ENCODE data around the gene TYW1B.
"Not testable (repeated sequence)": the region's sequence is repeated elsewhere in the genome, so short reads cannot be mapped to it uniquely, and the experiment has no call there.

The TYW1B gene

GRCh38 chr7:72640740-72641139 lies 187.3 kb downstream of the TYW1B start:
- H3K27me3 ChIP-seq (ENCODE audit: control insufficient read depth in 1 of 2, insufficient read depth in 1 of 2, low read length in 2 of 2); H2BK15ac ChIP-seq (ENCODE audit: low read depth, poor library complexity, severe bottlenecking); H3K27ac ChIP-seq (ENCODE audit: low read length, poor library complexity, severe bottlenecking); H3K4me3 ChIP-seq (ENCODE audit: insufficient read depth in 1 of 2, low read depth in 1 of 2, low read length in 2 of 2); H3K23ac ChIP-seq (ENCODE audit: low read length in 2 of 2); H3K79me1 ChIP-seq (replicated peaks; ENCODE audit: low read length, poor library complexity, severe bottlenecking); DNase-seq; H4K8ac ChIP-seq (ENCODE audit: low read length); H3K4me1 ChIP-seq (ENCODE audit: control insufficient read depth, insufficient read depth, low read depth, low read length); H3K4me2 ChIP-seq (ENCODE audit: low read length, poor library complexity, severe bottlenecking); H3K14ac ChIP-seq (ENCODE audit: low read length in 2 of 2); H2BK120ac ChIP-seq (ENCODE audit: low read depth, low read length); H2AK5ac ChIP-seq (ENCODE audit: low read length, severe bottlenecking); H4K91ac ChIP-seq (ENCODE audit: low read length); H3K9me3 ChIP-seq (ENCODE audit: control insufficient read depth, low read length); H3K9ac ChIP-seq (ENCODE audit: low read length); H2BK5ac ChIP-seq (ENCODE audit: low read depth, low read length, poor library complexity, severe bottlenecking); H3K36me3 ChIP-seq (ENCODE audit: control insufficient read depth in 1 of 2, insufficient read depth in 2 of 2, low read depth in 1 of 2, low read length in 2 of 2); H2AFZ ChIP-seq (ENCODE audit: low read depth, low read length); H2BK12ac ChIP-seq (ENCODE audit: low read length in 2 of 2); H3K18ac ChIP-seq (ENCODE audit: low read depth in 1 of 2, low read length in 2 of 2); H3K4ac ChIP-seq (ENCODE audit: low read depth in 1 of 2, low read length in 2 of 2): not testable (repeated sequence)
- 100% methylated on average over 1 of the region's 2 CpGs for WGBS

DNA sequence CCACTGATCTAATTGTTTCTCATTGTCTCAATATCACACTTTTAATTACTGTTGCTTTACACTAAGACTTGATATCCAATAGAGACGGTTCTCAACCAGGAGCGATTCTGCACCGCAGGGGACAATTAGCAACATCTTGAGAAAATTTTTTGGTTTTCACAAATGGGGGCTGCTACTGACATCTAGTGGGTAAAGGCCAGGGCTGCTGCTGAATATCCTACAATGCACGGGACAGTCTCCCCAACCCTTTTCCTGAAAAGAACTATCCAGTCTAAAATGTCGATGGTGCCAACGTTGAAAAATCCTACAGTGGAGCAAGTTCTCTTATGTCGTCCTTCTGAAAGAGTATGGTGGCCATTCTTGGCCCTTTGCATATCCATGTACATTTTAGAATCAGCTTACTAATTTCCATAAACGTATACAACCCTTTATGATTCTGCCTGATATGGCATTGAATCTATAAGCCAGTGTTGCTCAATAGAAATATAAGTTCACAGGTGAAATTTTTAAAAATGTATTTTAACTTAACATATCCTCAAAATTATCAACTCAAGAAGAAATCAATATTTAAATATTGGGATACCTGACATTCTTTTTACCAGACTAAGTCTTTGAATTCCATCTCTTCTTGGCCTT lies 192.6 kb downstream of the TYW1B start:
- H2BK120ac ChIP-seq (ENCODE audit: low read depth, low read length); H3K4me2 ChIP-seq (ENCODE audit: low read length, poor library complexity, severe bottlenecking); DNase-seq; H4K91ac ChIP-seq (ENCODE audit: low read length); H3K4me3 ChIP-seq (ENCODE audit: insufficient read depth in 1 of 2, low read depth in 1 of 2, low read length in 2 of 2); H4K8ac ChIP-seq (ENCODE audit: low read length); H3K14ac ChIP-seq (ENCODE audit: low read length in 2 of 2); H3K18ac ChIP-seq (ENCODE audit: low read depth in 1 of 2, low read length in 2 of 2); H2BK12ac ChIP-seq (ENCODE audit: low read length in 2 of 2); H3K27ac ChIP-seq (ENCODE audit: low read length, poor library complexity, severe bottlenecking); H2AFZ ChIP-seq (ENCODE audit: low read depth, low read length); H2AK5ac ChIP-seq (ENCODE audit: low read length, severe bottlenecking); H3K79me1 ChIP-seq (replicated peaks; ENCODE audit: low read length, poor library complexity, severe bottlenecking); H3K23ac ChIP-seq (ENCODE audit: low read length in 2 of 2); H3K4me1 ChIP-seq (ENCODE audit: control insufficient read depth, insufficient read depth, low read depth, low read length); H3K27me3 ChIP-seq (ENCODE audit: control insufficient read depth in 1 of 2, insufficient read depth in 1 of 2, low read length in 2 of 2); H3K36me3 ChIP-seq (ENCODE audit: control insufficient read depth in 1 of 2, insufficient read depth in 2 of 2, low read depth in 1 of 2, low read length in 2 of 2); H3K9me3 ChIP-seq (ENCODE audit: control insufficient read depth, low read length); H2BK5ac ChIP-seq (ENCODE audit: low read depth, low read length, poor library complexity, severe bottlenecking); H3K9ac ChIP-seq (ENCODE audit: low read length); H3K4ac ChIP-seq (ENCODE audit: low read depth in 1 of 2, low read length in 2 of 2); H2BK15ac ChIP-seq (ENCODE audit: low read depth, poor library complexity, severe bottlenecking): not testable (repeated sequence)
- 0% methylated on average over 3 of the region's 8 CpGs for WGBS

- not testable (repeated sequence) for H3K9me3 ChIP-seq (ENCODE audit: control insufficient read depth, low read length); H3K27me3 ChIP-seq (ENCODE audit: control insufficient read depth in 1 of 2, insufficient read depth in 1 of 2, low read length in 2 of 2); H3K4me3 ChIP-seq (ENCODE audit: insufficient read depth in 1 of 2, low read depth in 1 of 2, low read length in 2 of 2); H3K23ac ChIP-seq (ENCODE audit: low read length in 2 of 2); H2AFZ ChIP-seq (ENCODE audit: low read depth, low read length); H3K4ac ChIP-seq (ENCODE audit: low read depth in 1 of 2, low read length in 2 of 2); DNase-seq; H4K91ac ChIP-seq (ENCODE audit: low read length); H3K4me1 ChIP-seq (ENCODE audit: control insufficient read depth, insufficient read depth, low read depth, low read length); H2BK15ac ChIP-seq (ENCODE audit: low read depth, poor library complexity, severe bottlenecking); H4K8ac ChIP-seq (ENCODE audit: low read length); H2AK5ac ChIP-seq (ENCODE audit: low read length, severe bottlenecking); H2BK5ac ChIP-seq (ENCODE audit: low read depth, low read length, poor library complexity, severe bottlenecking); H3K36me3 ChIP-seq (ENCODE audit: control insufficient read depth in 1 of 2, insufficient read depth in 2 of 2, low read depth in 1 of 2, low read length in 2 of 2); H3K79me1 ChIP-seq (replicated peaks; ENCODE audit: low read length, poor library complexity, severe bottlenecking); H2BK120ac ChIP-seq (ENCODE audit: low read depth, low read length); H3K9ac ChIP-seq (ENCODE audit: low read length); H3K14ac ChIP-seq (ENCODE audit: low read length in 2 of 2); H3K18ac ChIP-seq (ENCODE audit: low read depth in 1 of 2, low read length in 2 of 2); H3K27ac ChIP-seq (ENCODE audit: low read length, poor library complexity, severe bottlenecking); H2BK12ac ChIP-seq (ENCODE audit: low read length in 2 of 2); H3K4me2 ChIP-seq (ENCODE audit: low read length, poor library complexity, severe bottlenecking)
- WGBS, result no CpG with 5 or more reads among the region's 1 CpG
Observed at GRCh38 chr7:72632765-72633292, 195.2 kb downstream of the TYW1B start.

GRCh38 chr7:72628375-72628774 lies 199.6 kb downstream of the TYW1B start:
- H3K9ac ChIP-seq (ENCODE audit: low read length); H4K91ac ChIP-seq (ENCODE audit: low read length); H3K27ac ChIP-seq (ENCODE audit: low read length, poor library complexity, severe bottlenecking); H3K4me3 ChIP-seq (ENCODE audit: insufficient read depth in 1 of 2, low read depth in 1 of 2, low read length in 2 of 2); H2BK120ac ChIP-seq (ENCODE audit: low read depth, low read length); H2BK5ac ChIP-seq (ENCODE audit: low read depth, low read length, poor library complexity, severe bottlenecking); H3K18ac ChIP-seq (ENCODE audit: low read depth in 1 of 2, low read length in 2 of 2); H3K4ac ChIP-seq (ENCODE audit: low read depth in 1 of 2, low read length in 2 of 2); H3K9me3 ChIP-seq (ENCODE audit: control insufficient read depth, low read length); H3K14ac ChIP-seq (ENCODE audit: low read length in 2 of 2); DNase-seq; H2BK12ac ChIP-seq (ENCODE audit: low read length in 2 of 2); H3K4me1 ChIP-seq (ENCODE audit: control insufficient read depth, insufficient read depth, low read depth, low read length); H3K23ac ChIP-seq (ENCODE audit: low read length in 2 of 2); H2AK5ac ChIP-seq (ENCODE audit: low read length, severe bottlenecking); H3K79me1 ChIP-seq (replicated peaks; ENCODE audit: low read length, poor library complexity, severe bottlenecking); H2AFZ ChIP-seq (ENCODE audit: low read depth, low read length); H3K27me3 ChIP-seq (ENCODE audit: control insufficient read depth in 1 of 2, insufficient read depth in 1 of 2, low read length in 2 of 2); H2BK15ac ChIP-seq (ENCODE audit: low read depth, poor library complexity, severe bottlenecking); H3K4me2 ChIP-seq (ENCODE audit: low read length, poor library complexity, severe bottlenecking); H4K8ac ChIP-seq (ENCODE audit: low read length); H3K36me3 ChIP-seq (ENCODE audit: control insufficient read depth in 1 of 2, insufficient read depth in 2 of 2, low read depth in 1 of 2, low read length in 2 of 2): not testable (repeated sequence)
- WGBS, result no CpG with 5 or more reads among the region's 3 CpGs
